ENCODE data around the gene TARDBP. TPM values are rescaled to one million over a fixed set of nuclear protein-coding genes. Genes with fewer than 3 reads are reported as not detected.

Gene TARDBP
- 100 to 1,000 TPM in 4 of 5 donors, 10 to 100 TPM in 1; 68.8 to 243 (median 159) TPM for total RNA-seq
- 100 to 1,000 TPM in 2 of 3 donors, 10 to 100 TPM in 1; 85.3 to 102 (median 100) TPM for polyA plus RNA-seq
- long read RNA-seq, donor 1, full-length matches to known transcripts = 10 of 10 reads
- long read RNA-seq, donor 1, partial matches to known transcripts = 0 of 10 reads
- long read RNA-seq, donor 1, other reads (novel, unspliced or antisense) = 0 of 10 reads
- long read RNA-seq, donor 2, full-length matches to known transcripts = 20 of 20 reads
- long read RNA-seq, donor 2, partial matches to known transcripts = 0 of 20 reads
- long read RNA-seq, donor 2, other reads (novel, unspliced or antisense) = 0 of 20 reads
- long read RNA-seq, donor 3, full-length matches to known transcripts = 15 of 21 reads
- long read RNA-seq, donor 3, partial matches to known transcripts = 6 of 21 reads
- long read RNA-seq, donor 3, other reads (novel, unspliced or antisense) = 0 of 21 reads
- long read RNA-seq, donor 4, full-length matches to known transcripts = 6 of 6 reads
- long read RNA-seq, donor 4, partial matches to known transcripts = 0 of 6 reads
- long read RNA-seq, donor 4, other reads (novel, unspliced or antisense) = 0 of 6 reads
- long read RNA-seq, donor 5, full-length matches to known transcripts = 46 of 46 reads
- long read RNA-seq, donor 5, partial matches to known transcripts = 0 of 46 reads
- long read RNA-seq, donor 5, other reads (novel, unspliced or antisense) = 0 of 46 reads
- long read RNA-seq, donor 6 = 0 reads
- long read RNA-seq, donor 7, full-length matches to known transcripts = 30 of 30 reads
- long read RNA-seq, donor 7, partial matches to known transcripts = 0 of 30 reads
- long read RNA-seq, donor 7, other reads (novel, unspliced or antisense) = 0 of 30 reads
- long read RNA-seq, donor 8, full-length matches to known transcripts = 39 of 49 reads
- long read RNA-seq, donor 8, partial matches to known transcripts = 10 of 49 reads
- long read RNA-seq, donor 8, other reads (novel, unspliced or antisense) = 0 of 49 reads
- long read RNA-seq, donor 9, full-length matches to known transcripts = 15 of 15 reads
- long read RNA-seq, donor 9, partial matches to known transcripts = 0 of 15 reads
- long read RNA-seq, donor 9, other reads (novel, unspliced or antisense) = 0 of 15 reads
- long read RNA-seq, donor 10, full-length matches to known transcripts = 10 of 10 reads
- long read RNA-seq, donor 10, partial matches to known transcripts = 0 of 10 reads
- long read RNA-seq, donor 10, other reads (novel, unspliced or antisense) = 0 of 10 reads

DNA sequence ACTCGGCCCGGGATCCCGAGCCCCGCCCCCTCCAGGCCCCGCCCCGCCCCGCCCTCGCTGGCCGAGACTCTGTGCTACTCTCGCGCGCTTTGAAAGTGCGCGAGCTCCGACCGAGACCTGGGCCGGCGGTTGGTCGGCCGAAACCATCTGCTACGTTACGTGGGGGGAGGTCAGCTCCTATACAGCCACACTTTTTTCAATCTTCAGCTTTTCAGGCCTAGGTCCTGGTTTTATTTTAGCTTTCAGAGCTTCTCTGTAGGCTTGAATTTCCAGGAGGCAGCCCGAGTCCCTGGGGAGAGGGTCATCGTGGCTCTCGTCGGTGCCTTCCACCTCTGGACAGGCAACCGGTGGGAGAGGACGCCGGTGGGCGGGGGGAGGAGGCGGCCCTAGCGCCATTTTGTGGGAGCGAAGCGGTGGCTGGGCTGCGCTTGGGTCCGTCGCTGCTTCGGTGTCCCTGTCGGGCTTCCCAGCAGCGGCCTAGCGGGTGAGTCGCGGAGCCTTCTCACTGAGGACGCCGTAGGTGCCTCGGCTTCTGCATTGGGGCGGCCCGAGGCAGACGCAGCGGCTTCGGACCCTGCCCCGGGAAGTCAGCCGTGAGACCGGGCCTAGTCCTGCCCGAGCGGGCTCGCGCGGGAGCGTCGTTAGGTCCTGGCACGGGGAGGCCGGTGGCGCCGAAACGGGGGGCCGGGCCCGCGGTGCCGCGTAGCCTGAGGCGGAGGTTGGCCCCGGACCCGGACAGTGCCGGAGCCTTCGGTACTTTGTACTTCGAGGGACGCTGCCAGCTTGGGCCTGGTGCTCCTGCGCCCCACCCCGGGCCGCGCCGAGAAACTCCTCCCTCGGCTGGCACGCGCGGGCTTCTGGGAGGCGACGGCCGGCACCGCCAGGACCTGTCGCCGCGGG is at the start of gene TARDBP:
TSS of gene TARDBP (plus strand) at position 395 of the 900 bp plus-strand sequence. CDS start 1,074 bp downstream, outside the sequence.
- TF ChIP-seq, protein P1, sequence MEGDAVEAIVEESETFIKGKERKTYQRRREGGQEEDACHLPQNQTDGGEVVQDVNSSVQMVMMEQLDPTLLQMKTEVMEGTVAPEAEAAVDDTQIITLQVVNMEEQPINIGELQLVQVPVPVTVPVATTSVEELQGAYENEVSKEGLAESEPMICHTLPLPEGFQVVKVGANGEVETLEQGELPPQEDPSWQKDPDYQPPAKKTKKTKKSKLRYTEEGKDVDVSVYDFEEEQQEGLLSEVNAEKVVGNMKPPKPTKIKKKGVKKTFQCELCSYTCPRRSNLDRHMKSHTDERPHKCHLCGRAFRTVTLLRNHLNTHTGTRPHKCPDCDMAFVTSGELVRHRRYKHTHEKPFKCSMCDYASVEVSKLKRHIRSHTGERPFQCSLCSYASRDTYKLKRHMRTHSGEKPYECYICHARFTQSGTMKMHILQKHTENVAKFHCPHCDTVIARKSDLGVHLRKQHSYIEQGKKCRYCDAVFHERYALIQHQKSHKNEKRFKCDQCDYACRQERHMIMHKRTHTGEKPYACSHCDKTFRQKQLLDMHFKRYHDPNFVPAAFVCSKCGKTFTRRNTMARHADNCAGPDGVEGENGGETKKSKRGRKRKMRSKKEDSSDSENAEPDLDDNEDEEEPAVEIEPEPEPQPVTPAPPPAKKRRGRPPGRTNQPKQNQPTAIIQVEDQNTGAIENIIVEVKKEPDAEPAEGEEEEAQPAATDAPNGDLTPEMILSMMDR (IDR thresholded peaks at IDR 0.05) = no peak
- peak in 2 of 4 donors; percentile 81 to 88 for TF ChIP-seq POLR2A (IDR thresholded peaks at IDR 0.05)
- TF ChIP-seq EP300 (IDR thresholded peaks at IDR 0.05) = no peak
- TF ChIP-seq POLR2AphosphoS5 (IDR thresholded peaks at IDR 0.05) = peak; percentile 74 to 96 (median 95)
- Histone ChIP-seq H3K27me3 (no peaks in the 10 kb centered on the region), H3K27ac (peak within 1 kb of the TSS; percentile 93 to 100 (median 96)), H3K9me3 (no peaks in the 10 kb centered on the region), H3K36me3 (peaks cover 37 to 42% (median 40%) of the 10 kb centered on the region in 4 donors), H3K4me1 (peaks cover 17 to 51% (median 43%) of the 10 kb centered on the region in 4 donors), H3K4me3 (peak within 1 kb of the TSS; percentile 88 to 99 (median 91))
- DNase-seq = peak; percentile 88 to 96
- intact Hi-C loops (cut with DNase I; ENCODE audit: low total_unique reads) = no loop called here
- 0 to 1% (median 1%) methylated on average over 38 to 94 of the region's 94 CpGs for WGBS, 5 donors

DNA sequence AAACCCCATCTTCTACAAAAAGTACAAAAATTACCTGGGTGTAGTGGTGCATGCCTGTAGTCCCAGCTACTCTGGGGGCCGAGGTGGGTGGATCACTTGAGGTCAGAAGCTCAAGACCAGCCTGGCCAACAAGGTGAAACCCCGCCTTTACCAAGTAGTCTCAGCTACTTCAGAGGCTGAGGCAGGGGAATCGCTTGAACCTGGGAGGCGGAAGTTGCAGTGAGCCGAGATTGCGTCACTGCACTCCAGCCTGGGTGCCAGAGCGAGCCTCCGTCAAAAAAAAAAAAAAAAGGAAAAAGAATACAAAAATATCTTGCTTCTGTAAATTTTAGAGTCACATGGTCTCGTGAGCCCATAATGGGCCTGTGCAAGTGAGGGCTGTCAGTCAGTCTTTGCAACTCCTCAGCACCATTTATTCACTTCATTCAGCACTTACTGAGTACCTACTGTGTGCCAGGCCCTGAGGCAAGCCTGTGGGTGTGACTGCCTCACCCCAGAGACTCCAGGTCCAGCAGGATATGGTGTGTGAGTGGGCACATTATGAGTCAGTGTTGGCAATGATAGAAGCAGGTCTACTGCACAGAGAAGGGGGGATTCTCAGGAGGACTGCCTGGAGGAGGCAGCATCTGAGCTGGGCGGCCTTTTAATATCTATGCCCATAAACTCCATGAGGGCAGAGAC is 46.8 kb upstream of the TARDBP start:
- H3K4me3 ChIP-seq = no peak overlapping the region
- WGBS, 5 donors = 28 to 42% (median 30%) methylated on average over 10 of the region's 10 CpGs

DNA sequence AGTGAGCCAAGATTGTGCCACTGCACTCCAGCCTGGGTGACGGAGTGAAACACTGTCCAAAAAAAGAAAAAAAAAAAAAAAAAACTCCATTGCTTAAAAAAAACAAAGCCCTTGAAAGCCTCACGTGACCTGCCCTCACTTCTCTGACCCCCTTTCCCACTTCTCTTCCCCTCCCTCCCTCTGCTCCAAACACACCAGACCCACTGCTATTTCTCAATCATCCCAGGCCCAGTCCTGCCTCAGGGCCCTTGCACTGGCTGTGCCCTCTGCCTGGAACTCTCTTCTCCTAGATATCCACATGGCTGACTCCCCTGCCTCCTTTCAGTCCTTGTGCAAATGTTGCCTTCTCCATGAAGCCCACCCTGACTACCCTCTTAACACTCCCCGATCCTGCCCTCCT is 45.4 kb upstream of the TARDBP start:
- Histone ChIP-seq H3K27ac (no peak overlapping the region), H3K9me3 (no peaks in the 10 kb centered on the region), H3K4me3 (no peak overlapping the region), H3K4me1 (peaks cover 0 to 36% (median 19%) of the 10 kb centered on the region in 4 donors), H3K36me3 (no peaks in the 10 kb centered on the region), H3K27me3 (no peaks in the 10 kb centered on the region)
- TF ChIP-seq POLR2AphosphoS5 (IDR thresholded peaks at IDR 0.05) (no peak), EP300 (IDR thresholded peaks at IDR 0.05) (no peak), POLR2A (IDR thresholded peaks at IDR 0.05) (no peak)
- TF ChIP-seq, protein P1 (IDR thresholded peaks at IDR 0.05) = no peak
- intact Hi-C loops (cut with DNase I; ENCODE audit: low total_unique reads) = no loop called here
- DNase-seq = no peak
- WGBS, 5 donors = 78 to 97% (median 88%) methylated on average over 3 of the region's 3 CpGs

More for the DNA sequence above, 46.8 kb upstream of the TARDBP start:
- intact Hi-C loops (cut with DNase I; ENCODE audit: low total_unique reads) = no loop called here
- no peaks in the 10 kb centered on the region for H3K36me3 ChIP-seq
- TF ChIP-seq POLR2A (IDR thresholded peaks at IDR 0.05) (no peak), EP300 (IDR thresholded peaks at IDR 0.05) (no peak), POLR2AphosphoS5 (IDR thresholded peaks at IDR 0.05) (no peak)
- TF ChIP-seq, protein P1 (IDR thresholded peaks at IDR 0.05) = no peak
- H3K27me3 ChIP-seq = no peaks in the 10 kb centered on the region
- no peaks in the 10 kb centered on the region for H3K9me3 ChIP-seq
- peaks cover 0 to 45% (median 28%) of the 10 kb centered on the region in 4 donors for H3K4me1 ChIP-seq
- peak; percentile 42 to 50 for DNase-seq
- H3K27ac ChIP-seq = peak overlapping the region in 1 of 5 donors; percentile 17
